ENCODE measurements around the gene TIA1.
"Not testable (repeated sequence)": the region's sequence is repeated elsewhere in the genome, so short reads cannot be mapped to it uniquely, and the experiment has no call there.

The TIA1 gene

GRCh38 chr2:70169654-70170245 lies 78.7 kb downstream of the TIA1 start:
- intact Hi-C loops (cut with DNase I): not testable (repeated sequence)
- DNase-seq: peak in 1 of 10 donors; percentile 75

GRCh38 chr2:70161069-70161534 lies 87.3 kb downstream of the TIA1 start:
- intact Hi-C loops (cut with DNase I): no loop called here
- no peak for DNase-seq

- intact Hi-C loops (cut with DNase I): no loop called here
Observed at GRCh38 chr2:70160545-70160944, 87.9 kb downstream of the TIA1 start.

More at GRCh38 chr2:70160545-70160944, 87.9 kb downstream of the TIA1 start:
- no peak for DNase-seq

All from posterior cingulate gyrus (tissue), 11 donors.